ENCODE data around the gene GRK4.

DNA sequence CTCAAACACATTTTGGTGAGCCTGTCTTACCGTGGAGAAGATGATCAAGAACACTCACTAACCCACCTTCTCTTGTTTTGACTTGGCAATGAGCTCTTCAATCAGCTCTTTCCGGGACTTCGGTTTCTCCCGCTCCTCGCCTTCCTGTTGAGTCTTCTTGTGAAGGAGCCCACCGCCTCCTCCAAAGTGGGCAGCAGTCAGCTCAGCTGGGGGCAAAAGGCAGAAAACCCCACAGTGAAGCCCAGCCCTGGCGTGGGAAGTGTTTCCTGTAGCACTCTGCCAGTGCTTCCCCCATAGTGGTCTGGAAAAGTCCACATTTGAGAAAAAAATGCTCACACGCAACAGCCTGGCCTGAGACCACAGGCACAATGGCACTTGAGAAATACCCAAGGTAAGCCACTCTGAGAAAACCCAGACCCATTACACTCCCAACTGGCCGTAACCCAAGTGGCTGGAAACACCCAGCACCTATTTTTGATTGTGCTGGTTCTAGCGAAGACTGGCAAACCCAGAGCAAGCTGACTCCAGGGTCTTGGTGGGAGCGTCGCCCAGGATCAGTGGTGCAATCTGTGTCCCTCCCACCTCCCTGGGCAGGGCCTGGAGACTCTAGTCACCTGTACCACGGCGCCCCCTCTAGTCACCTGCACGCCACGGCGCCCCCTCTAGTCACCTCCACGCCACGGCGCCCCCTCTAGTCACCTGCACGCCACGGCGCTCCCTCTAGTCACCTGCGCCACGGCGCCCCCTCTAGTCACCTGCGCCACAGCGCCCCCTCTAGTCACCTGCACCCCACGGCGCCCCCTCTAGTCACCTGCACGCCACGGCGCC is 8.8 kb upstream of the GRK4 start:
- TF ChIP-seq CTCF (conservative IDR thresholded peaks at IDR 0.05; ENCODE audit: low read depth, low read length) (no peak), EZH2 (IDR thresholded peaks at IDR 0.05; ENCODE audit: low read length, unreplicated experiment) (no peak)

Data from PC-3 (cell line).